Epithelial cell of prostate (primary cell): Measurements from ENCODE around the gene OR2AG1.

Experiments
- DNase-seq: peaks from one replicate; pipeline ENCODE4 v3.0.0-alpha.2; 2011; ENCODE audit warnings: low read depth, low spot score
- H3K27ac ChIP-seq: fragments of 450-650 bp; 2 replicates; pipeline ENCODE4 v1.5.1; 2017; ENCODE audit warnings: mild to moderate bottlenecking

Gene OR2AG1

GRCh38 chr11:6782720-6783119 lies at the start of gene OR2AG1:
OR2AG1 (plus strand) TSS chr11:6783020; CDS start chr11:6785038, 2,018 bp downstream.
- DNase-seq, result no peak
- no peak within 1 kb of the TSS for H3K27ac ChIP-seq

DNA sequence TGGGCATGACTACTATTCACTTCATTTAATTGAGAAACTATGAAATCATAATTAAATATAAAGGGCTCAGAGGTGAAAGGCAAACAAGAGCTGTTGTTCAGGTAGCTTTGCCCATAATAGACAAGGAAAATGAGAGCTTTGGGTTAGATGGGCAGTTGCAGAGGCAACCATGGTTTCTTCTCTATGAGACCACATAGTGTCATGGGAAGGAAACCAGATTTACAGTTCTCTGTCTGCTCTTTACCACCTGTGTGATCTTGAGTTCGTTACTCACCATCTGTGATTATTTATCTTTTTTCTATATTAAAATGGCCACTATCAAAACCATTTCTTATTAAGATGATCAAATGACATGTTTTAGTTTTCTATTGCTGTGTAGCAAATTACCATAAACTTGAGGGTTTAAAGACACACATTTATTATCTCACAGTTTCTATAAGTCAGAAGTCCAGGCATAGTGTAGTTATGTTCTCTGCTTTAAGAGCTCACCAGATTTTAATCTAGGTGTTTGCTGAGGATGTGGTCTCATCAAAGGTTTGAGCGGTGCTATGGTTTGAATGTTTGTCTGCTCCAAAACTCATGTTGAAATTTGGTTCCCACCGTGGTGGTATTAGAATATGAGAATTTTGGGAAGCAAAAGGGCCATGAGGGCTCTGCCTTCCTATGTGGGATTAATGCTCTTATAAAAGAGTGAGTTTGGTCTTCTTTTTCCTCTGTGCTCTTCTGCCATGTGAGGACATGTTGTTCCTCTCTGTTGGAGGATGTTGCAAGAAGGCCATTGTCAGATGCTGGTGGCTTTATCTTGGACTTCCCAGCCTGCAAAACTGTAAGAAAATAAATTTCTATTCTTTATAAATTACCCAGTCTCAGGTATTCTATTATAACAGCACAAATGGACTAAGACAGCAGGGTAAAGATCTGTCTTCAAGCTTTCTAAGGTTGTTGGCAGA lies 49.2 kb upstream of the OR2AG1 start:
- H3K27ac ChIP-seq, result no peak overlapping the region
- DNase-seq, result no peak

- H3K27ac ChIP-seq, result no peak overlapping the region
- DNase-seq, result no peak
Observed at GRCh38 chr11:6734616-6735015, 48.2 kb upstream of the OR2AG1 start.

DNA sequence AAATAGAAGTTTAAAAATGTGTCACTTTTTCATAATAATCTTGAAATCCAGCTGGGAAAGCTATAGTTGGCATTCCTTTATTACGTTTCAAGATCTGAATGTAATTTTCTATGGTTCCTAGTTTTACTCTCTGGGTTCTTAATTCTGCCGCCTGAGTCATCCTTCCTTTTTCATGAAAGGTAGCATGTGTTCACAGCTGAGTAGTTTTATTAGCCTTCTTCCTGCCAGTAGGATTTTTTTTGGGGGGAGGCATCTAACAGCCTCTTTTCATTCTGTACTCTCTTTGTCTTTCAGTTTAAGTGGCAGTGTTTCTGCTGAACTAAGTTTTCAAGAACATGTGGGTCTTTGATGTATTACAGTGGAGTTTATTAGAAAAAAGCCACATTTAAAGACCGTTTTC lies 47.5 kb upstream of the OR2AG1 start:
- DNase-seq, result no peak
- no peak overlapping the region for H3K27ac ChIP-seq

- H3K27ac ChIP-seq, result no peak overlapping the region
Observed at GRCh38 chr11:6736495-6737121, 46.2 kb upstream of the OR2AG1 start.

GRCh38 chr11:6737872-6738466 lies 44.9 kb upstream of the OR2AG1 start:
- H3K27ac ChIP-seq, result no peak overlapping the region

More at GRCh38 chr11:6736495-6737121, 46.2 kb upstream of the OR2AG1 start:
- no peak for DNase-seq

DNA sequence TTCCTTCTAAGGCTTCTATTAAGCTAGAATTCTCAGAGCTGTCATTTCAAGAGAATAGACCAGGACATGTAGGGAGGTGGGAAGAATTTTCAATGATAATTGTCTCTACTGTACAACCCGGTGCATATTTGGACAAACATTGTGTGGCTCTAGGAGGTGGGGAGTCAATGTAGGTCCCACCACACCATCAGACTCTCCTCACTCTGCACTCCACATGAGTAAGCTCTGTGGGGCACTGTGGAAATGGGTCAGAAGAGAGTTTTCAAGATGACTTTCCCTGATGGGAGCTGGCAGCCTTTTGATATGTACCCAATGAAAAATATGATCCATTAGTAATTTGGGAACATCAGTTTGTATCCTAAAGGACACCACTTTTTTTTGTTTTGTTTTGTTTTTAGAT lies 44.2 kb upstream of the OR2AG1 start:
- H3K27ac ChIP-seq, result no peak overlapping the region
- no peak for DNase-seq

More at GRCh38 chr11:6737872-6738466, 44.9 kb upstream of the OR2AG1 start:
- DNase-seq, result no peak

DNA sequence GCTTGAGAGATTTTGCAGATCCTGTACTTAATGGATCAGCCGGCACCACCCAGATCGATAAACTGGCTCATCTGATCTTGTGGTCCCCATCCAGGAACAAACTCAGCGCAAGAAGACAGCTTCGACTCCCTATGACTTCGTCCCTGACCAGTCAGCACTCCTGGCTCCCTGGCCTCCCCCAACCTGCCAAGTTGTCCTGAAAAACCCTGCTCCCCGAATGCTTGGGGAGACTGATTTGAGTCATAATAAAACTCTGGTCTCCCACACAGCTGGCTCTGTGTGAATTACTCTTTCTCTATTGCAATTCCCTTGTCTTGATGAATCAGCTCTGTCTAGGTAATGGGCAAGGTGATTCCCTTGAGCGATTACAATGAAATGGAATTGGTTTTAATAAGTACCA lies 40.6 kb upstream of the OR2AG1 start:
- no peak for DNase-seq
- no peak overlapping the region for H3K27ac ChIP-seq

DNA sequence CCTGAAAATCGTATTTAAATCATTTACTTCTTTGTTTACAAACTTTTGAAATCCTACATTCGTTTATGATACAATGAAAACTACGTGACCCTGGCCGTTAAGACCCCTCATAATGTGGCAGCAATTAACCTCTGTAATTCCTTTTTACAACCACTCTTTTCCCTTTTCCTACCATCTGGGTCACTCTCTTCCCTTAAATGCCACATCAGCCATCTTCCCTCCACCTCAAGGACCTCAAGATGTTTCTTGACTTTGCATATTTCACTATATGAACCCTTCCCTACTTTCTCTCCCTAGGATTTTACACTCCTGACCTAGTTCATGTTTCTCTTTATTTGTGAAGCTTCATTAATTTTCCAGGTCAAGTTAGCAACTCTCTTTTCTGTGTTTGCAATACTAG lies 37.8 kb upstream of the OR2AG1 start:
- H3K27ac ChIP-seq, result no peak overlapping the region
- no peak for DNase-seq

GRCh38 chr11:6745465-6746015 lies 37.3 kb upstream of the OR2AG1 start:
- DNase-seq, result no peak
- H3K27ac ChIP-seq, result no peak overlapping the region

- DNase-seq, result no peak
- H3K27ac ChIP-seq, result no peak overlapping the region
Observed at GRCh38 chr11:6746086-6746618, 36.7 kb upstream of the OR2AG1 start.

DNA sequence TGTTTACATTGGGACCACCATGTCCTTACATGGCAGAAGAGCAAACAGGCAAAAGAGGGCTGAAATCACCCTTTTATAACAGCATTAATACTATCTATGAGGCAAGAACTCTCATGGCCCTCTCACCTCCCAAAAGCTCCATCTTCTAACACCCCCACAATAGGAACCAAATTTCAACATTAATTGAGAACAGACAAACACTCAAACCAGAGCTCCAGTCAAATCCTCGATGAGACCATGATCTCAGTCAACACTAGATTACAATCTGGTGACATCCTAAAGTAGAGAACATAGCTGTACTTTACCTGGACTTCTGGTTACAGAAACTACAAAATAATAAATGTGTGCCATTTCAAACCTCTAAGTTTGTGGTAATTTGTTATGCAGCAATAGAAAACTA lies 36.2 kb upstream of the OR2AG1 start:
- no peak overlapping the region for H3K27ac ChIP-seq
- no peak for DNase-seq

DNA sequence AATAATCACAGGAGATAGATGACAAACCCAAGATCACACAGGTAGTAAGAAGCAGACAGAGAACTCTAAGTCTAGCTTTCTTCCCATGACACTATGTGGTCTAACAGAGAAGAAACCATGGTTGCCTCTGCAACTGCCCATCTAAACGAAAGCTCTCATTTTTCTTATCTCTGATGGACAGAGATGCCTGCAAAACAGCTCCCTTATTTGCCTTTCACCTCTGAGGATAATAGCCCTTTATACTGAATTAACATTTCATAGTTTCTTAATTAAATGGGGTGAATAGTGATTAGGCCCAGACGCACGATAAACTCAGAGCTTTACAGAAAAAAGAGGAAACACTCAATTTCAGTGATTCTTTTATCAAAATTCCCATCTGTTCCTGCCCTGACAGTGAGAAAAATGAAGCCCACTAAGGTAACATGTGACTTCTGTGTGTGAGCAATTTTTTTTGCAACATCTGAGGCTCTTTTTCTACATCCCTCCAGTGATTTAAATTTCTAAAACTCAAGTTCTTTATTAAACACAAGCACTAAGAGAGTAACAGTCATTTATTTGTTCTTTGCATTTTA lies 35.6 kb upstream of the OR2AG1 start:
- no peak for DNase-seq
- no peak overlapping the region for H3K27ac ChIP-seq

GRCh38 chr11:6755303-6755952 lies 27.4 kb upstream of the OR2AG1 start:
- no peak overlapping the region for H3K27ac ChIP-seq
- no peak for DNase-seq

DNA sequence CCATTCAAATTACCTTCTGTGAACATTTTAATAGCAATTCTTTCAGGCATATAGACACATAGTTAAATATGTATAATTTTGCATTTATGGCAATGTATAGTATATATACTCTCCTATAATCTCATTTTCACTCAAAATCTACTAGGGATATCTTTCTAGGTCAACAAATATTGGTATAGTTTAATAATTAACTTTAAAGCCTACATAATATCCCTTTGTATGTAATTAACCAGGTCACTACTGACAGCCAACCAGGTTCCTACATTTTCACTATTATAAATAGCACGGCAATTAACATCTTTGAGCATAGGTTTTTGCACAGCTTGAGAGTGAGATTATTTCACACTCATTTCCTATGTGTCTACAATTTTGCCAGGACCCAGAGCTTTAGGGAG lies 26.9 kb upstream of the OR2AG1 start:
- H3K27ac ChIP-seq, result no peak overlapping the region
- no peak for DNase-seq

DNA sequence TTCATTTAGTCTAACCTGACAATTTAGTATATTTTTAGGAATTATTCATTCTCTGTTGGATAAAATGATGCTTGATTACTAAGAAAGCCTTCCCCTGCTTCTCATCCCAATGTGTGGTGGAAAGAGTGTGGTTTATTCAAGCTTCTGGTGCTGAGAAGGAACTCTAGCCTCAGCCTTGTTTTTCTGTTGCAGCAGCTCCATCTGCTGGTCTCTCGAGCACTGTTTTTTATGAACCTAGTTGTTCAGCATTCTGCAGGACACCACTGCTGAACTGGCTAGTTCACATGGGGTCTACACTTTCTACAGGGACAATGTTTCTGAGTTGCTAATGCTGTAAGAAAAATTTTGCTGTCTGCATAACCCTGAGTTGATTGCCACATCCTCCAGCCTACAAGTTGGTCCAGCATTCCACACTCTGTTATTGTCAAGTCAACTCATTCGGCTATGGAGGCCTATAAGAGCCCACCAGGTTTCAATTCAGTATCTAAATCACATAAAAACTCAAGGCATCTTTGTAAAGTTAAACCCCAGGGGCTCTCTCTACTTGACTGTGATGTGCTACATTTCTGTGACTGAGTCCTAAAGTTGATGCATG lies 25.4 kb upstream of the OR2AG1 start:
- DNase-seq, result no peak
- no peak overlapping the region for H3K27ac ChIP-seq

GRCh38 chr11:6771926-6772893 lies 10.6 kb upstream of the OR2AG1 start, which contains the start of gene OR2AG2:
OR2AG2 (minus strand) TSS chr11:6771976; CDS start chr11:6768957, 3,019 bp downstream.
- no peak within 1 kb of the TSS for H3K27ac ChIP-seq
- DNase-seq, result no peak

DNA sequence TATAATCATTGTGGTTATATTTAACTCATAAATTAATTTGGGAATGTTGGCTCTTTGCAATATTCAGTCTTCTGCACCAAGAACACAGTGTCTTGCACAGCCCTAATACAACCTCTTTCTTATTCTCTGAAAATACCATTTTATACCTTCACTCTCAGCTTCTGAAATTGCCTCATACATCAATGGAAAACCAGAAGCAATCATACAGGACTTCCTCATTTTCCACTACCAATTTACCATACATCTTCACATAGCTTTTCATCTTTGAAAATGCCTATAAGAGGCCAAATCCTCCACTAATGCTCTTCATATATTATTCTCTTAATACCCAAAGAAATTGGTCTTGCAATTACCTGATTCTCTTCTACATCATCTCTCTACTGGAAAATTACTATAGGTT lies 4.3 kb upstream of the OR2AG1 start:
- H3K27ac ChIP-seq, result no peak overlapping the region
- DNase-seq, result no peak
